CD4-positive, CD25-positive, alpha-beta regulatory T cell (primary cell): Measurements from ENCODE around the gene CEP104. TPM values are rescaled to one million over a fixed set of nuclear protein-coding genes. Genes with fewer than 3 reads are reported as not detected.
A peak's percentile ranks its signal among the peaks of the same experiment; 100 is the strongest.

Source experiments
- ATAC-seq, 2 donors: fragments of 150-1000 bp; cut with Tn5 transposase; one replicate each; pipeline ENCODE4 v1.10.0; 2021; ENCODE audit warnings: low read depth in 2 of 2, moderate number of reproducible peaks in 2 of 2, moderate library complexity in 1 of 2
- DNase-seq, 3 donors: peaks; one replicate each; pipeline versions ENCODE4 v3.0.0 to v3.0.0-alpha.2; 2012 to 2022; ENCODE audit warnings: mixed read lengths in 1 of 3
- H3K27ac ChIP-seq: one replicate; pipeline ENCODE4 v1.7.0; 2013; ENCODE audit warnings: mild to moderate bottlenecking, low read length; ENCODE audit not compliant: insufficient read depth, poor library complexity, severe bottlenecking
- H3K27me3 ChIP-seq: one replicate; pipeline ENCODE4 v1.7.0; 2013; ENCODE audit warnings: low read length; ENCODE audit not compliant: control insufficient read depth, insufficient read depth
- H3K36me3 ChIP-seq: one replicate; pipeline ENCODE4 v1.7.0; 2013; ENCODE audit warnings: mild to moderate bottlenecking, low read length, moderate library complexity; ENCODE audit not compliant: control insufficient read depth, insufficient read depth
- H3K4me1 ChIP-seq: 2 replicates; pipeline ENCODE4 v1.7.0; 2013; ENCODE audit warnings: mild to moderate bottlenecking, low read length; ENCODE audit not compliant: insufficient read depth, control insufficient read depth, poor library complexity, severe bottlenecking
- H3K4me3 ChIP-seq: one replicate; pipeline ENCODE4 v1.7.0; 2013; ENCODE audit warnings: low read depth, mild to moderate bottlenecking, low read length, moderate library complexity
- H3K9me3 ChIP-seq, 2 experiments: 1 replicate in 1 of 2; 2 replicates in 1 of 2; pipeline ENCODE4 v1.7.0; 2013; ENCODE audit warnings: low read length in 2 of 2, mild to moderate bottlenecking in 1 of 2, moderate library complexity in 1 of 2; ENCODE audit not compliant: control insufficient read depth in 2 of 2
- H3K27ac Mint-ChIP-seq, 3 donors: one replicate each; pipeline ENCODE4 v1.8.0; 2020 to 2022; ENCODE audit warnings: mild to moderate bottlenecking in 3 of 3, mixed read lengths in 3 of 3, moderate library complexity in 2 of 3
- H3K27me3 Mint-ChIP-seq: one replicate; pipeline ENCODE4 v1.8.0; 2022; ENCODE audit warnings: mild to moderate bottlenecking, mixed read lengths
- H3K36me3 Mint-ChIP-seq: one replicate; pipeline ENCODE4 v1.8.0; 2020; ENCODE audit warnings: mixed read lengths
- H3K4me1 Mint-ChIP-seq, 4 donors: one replicate each; pipeline ENCODE4 v1.8.0; 2020 to 2022; ENCODE audit warnings: mixed read lengths in 4 of 4, mild to moderate bottlenecking in 1 of 4
- H3K4me3 Mint-ChIP-seq, 4 donors: one replicate each; pipeline ENCODE4 v1.8.0; 2020 to 2022; ENCODE audit warnings: mild to moderate bottlenecking in 4 of 4, mixed read lengths in 4 of 4, moderate library complexity in 3 of 4
- H3K9me3 Mint-ChIP-seq, 7 donors: one replicate each; pipeline ENCODE4 v1.8.0; 2020 to 2022; ENCODE audit warnings: mixed read lengths in 7 of 7, mild to moderate bottlenecking in 3 of 7, moderate library complexity in 2 of 7
- polyA plus RNA-seq, 4 donors: library from polyadenylated mRNA; unstranded; fragments of 300-500 nt; fragmentation: Illumina TruSeq; gene quantifications; one replicate each; pipeline ENCODE4 v1.2.3, GENCODE V29; 2021
- total RNA-seq: library from RNA; stranded (reverse); gene quantifications from one replicate; pipeline ENCODE4 v1.2.3, GENCODE V29; 2022

The CEP104 gene
- total and polyA plus RNA-seq, 5 donors from 2014 or later = 13.5 to 42.3 (median 14.6) TPM

- Mint-ChIP-seq H3K27ac (peak within 1 kb of the TSS in 1 of 3 donors; percentile 26), H3K27me3 (no peaks in the 10 kb centered on the region), H3K9me3 (peaks cover 0 to 2% (median 0%) of the 10 kb centered on the region in 7 donors), H3K4me3 (peak within 1 kb of the TSS; percentile 22 to 81 (median 78)), H3K36me3 (no peaks in the 10 kb centered on the region), H3K4me1 (peaks cover 0 to 22% (median 0%) of the 10 kb centered on the region in 4 donors)
- Histone ChIP-seq H3K4me1 (peaks cover 22% of the 10 kb centered on the region), H3K36me3 (no peaks in the 10 kb centered on the region), H3K27ac (no peak within 1 kb of the TSS), H3K4me3 (no peak within 1 kb of the TSS), H3K27me3 (no peaks in the 10 kb centered on the region), H3K9me3 (no peaks in the 10 kb centered on the region)
- ATAC-seq (no peak), DNase-seq (no peak)
Measured at GRCh38 chr1:3772715-3773571, 84.1 kb downstream of the CEP104 start, which contains the start of gene SMIM1. Gene SMIM1 (plus strand): TSS chr1:3772749. CDS start chr1:3775374, 2,625 bp downstream.

DNA sequence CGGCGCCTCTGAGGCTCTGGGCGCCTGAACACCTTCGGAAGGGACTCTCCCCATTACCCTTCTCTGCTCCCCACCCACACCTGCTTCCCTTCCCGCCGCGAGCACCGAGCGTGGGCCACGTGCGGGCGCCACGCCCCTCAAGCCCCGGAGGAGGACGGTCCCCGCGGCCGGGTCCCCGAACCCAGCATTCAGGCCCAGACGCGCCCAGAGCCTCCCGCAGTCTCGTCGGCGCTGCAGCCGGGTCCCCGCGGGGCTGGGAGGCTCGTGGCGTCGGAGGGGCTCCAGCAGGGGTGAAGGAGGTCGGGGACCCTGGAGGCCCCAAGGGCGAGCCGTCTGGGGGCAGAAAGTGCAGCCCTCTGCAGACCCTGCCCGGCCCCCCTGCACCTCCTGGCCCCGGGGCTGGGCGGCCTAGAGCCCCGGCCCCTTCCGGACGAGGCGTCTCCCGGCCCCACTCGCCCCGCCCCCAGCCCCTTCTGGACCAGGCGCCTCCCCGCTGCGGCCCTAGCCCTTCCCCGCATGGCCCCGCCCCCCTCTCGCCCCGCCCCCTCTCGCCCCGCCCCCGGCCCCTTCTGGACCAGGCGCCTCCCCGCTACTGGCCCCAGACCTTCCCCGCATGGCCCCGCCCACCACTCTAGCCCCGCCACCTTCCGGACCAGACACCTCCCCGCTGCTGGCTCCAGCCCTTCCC lies 84.8 kb downstream of the CEP104 start:
- ATAC-seq (peak; percentile 78 to 81), DNase-seq (peak; percentile 83 to 88 (median 87))
- H3K36me3 Mint-ChIP-seq = no peaks in the 10 kb centered on the region
- Histone ChIP-seq H3K36me3 (no peaks in the 10 kb centered on the region), H3K27ac (no peak overlapping the region), H3K27me3 (no peaks in the 10 kb centered on the region), H3K4me1 (peaks cover 22% of the 10 kb centered on the region), H3K9me3 (no peaks in the 10 kb centered on the region), H3K4me3 (no peak overlapping the region)
- H3K27me3 Mint-ChIP-seq = peaks cover 4% of the 10 kb centered on the region
- H3K9me3 Mint-ChIP-seq = peaks cover 0 to 2% (median 0%) of the 10 kb centered on the region in 7 donors
- peak overlapping the region in 3 of 4 donors; percentile 21 to 81 (median 74) for H3K4me3 Mint-ChIP-seq
- no peak overlapping the region for H3K27ac Mint-ChIP-seq
- peaks cover 0 to 22% (median 0%) of the 10 kb centered on the region in 4 donors for H3K4me1 Mint-ChIP-seq

- Histone ChIP-seq H3K27ac (no peak overlapping the region), H3K4me1 (peaks cover 22% of the 10 kb centered on the region), H3K9me3 (no peaks in the 10 kb centered on the region), H3K36me3 (no peaks in the 10 kb centered on the region), H3K4me3 (no peak overlapping the region), H3K27me3 (no peaks in the 10 kb centered on the region)
- Mint-ChIP-seq H3K9me3 (peaks cover 0 to 2% (median 0%) of the 10 kb centered on the region in 7 donors), H3K4me1 (peaks cover 0 to 22% (median 0%) of the 10 kb centered on the region in 4 donors), H3K4me3 (peak overlapping the region; percentile 22 to 81 (median 66)), H3K27ac (no peak overlapping the region), H3K36me3 (no peaks in the 10 kb centered on the region), H3K27me3 (peaks cover 4% of the 10 kb centered on the region)
- no peak for ATAC-seq
- no peak for DNase-seq
Measured at GRCh38 chr1:3771108-3772026, 85.6 kb downstream of the CEP104 start.

DNA sequence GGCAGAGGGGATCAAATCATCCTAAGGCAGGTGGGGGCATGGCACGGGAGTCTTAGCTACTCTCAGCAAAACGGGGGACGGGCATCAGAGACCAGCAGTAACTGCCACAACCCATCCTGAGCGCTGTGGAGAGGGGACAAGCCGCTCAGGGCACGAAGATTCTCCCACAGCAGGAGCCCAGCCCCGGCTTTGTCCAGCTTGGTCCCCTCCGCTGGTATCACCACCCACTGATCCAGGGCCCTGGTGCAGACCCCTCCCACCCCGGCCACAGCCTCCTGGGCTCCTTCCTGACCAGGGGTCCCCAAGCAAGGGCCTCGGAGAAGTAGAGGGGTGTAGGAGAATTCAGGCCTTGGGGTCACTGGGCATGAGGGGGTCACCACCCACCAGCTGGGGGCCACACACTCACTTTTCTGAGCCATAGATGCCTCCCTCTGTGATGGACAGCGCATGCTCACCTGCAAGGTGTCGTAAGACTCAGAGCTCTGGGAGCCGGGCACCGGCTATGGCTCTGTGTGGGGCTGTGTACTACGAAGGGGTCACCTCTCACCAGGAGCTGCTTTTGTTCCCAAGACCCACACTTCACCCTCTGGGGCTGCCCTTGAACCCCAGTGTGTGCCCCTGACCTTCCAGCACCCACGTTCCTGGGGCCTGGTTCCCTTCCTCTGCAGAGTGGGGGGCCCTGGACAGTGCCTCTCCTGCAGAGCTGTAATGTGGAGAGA lies 86.8 kb downstream of the CEP104 start:
- H3K4me1 Mint-ChIP-seq = peaks cover 0 to 19% (median 0%) of the 10 kb centered on the region in 4 donors
- DNase-seq = no peak
- Histone ChIP-seq H3K27me3 (no peaks in the 10 kb centered on the region), H3K4me1 (peaks cover 19% of the 10 kb centered on the region), H3K4me3 (no peak overlapping the region), H3K36me3 (no peaks in the 10 kb centered on the region), H3K9me3 (no peaks in the 10 kb centered on the region), H3K27ac (no peak overlapping the region)
- no peak overlapping the region for H3K27ac Mint-ChIP-seq
- H3K36me3 Mint-ChIP-seq = no peaks in the 10 kb centered on the region
- H3K9me3 Mint-ChIP-seq = peaks cover 0 to 2% (median 0%) of the 10 kb centered on the region in 7 donors
- H3K27me3 Mint-ChIP-seq = peaks cover 4% of the 10 kb centered on the region
- H3K4me3 Mint-ChIP-seq = peak overlapping the region in 3 of 4 donors; percentile 37 to 80 (median 65)
- ATAC-seq = no peak

- no peaks in the 10 kb centered on the region for H3K9me3 ChIP-seq
- Mint-ChIP-seq H3K27ac (no peak overlapping the region), H3K4me1 (peaks cover 0 to 17% (median 0%) of the 10 kb centered on the region in 4 donors), H3K36me3 (no peaks in the 10 kb centered on the region), H3K9me3 (peaks cover 0 to 2% (median 0%) of the 10 kb centered on the region in 7 donors), H3K4me3 (no peak overlapping the region), H3K27me3 (peaks cover 4% of the 10 kb centered on the region)
- ATAC-seq (no peak), DNase-seq (no peak)
- H3K4me3 ChIP-seq = no peak overlapping the region
- peaks cover 19% of the 10 kb centered on the region for H3K4me1 ChIP-seq
- H3K27me3 ChIP-seq = no peaks in the 10 kb centered on the region
- no peak overlapping the region for H3K27ac ChIP-seq
- no peaks in the 10 kb centered on the region for H3K36me3 ChIP-seq
Measured at GRCh38 chr1:3768811-3769390, 88.1 kb downstream of the CEP104 start.

- Mint-ChIP-seq H3K4me3 (peak overlapping the region in 1 of 4 donors; percentile 15), H3K4me1 (peaks cover 0 to 13% (median 0%) of the 10 kb centered on the region in 4 donors), H3K27me3 (peaks cover 4% of the 10 kb centered on the region), H3K27ac (peak overlapping the region in 1 of 3 donors; percentile 93), H3K9me3 (peaks cover 0 to 2% (median 0%) of the 10 kb centered on the region in 7 donors), H3K36me3 (no peaks in the 10 kb centered on the region)
- no peak overlapping the region for H3K27ac ChIP-seq
- H3K4me3 ChIP-seq = no peak overlapping the region
- DNase-seq (no peak), ATAC-seq (no peak)
- peaks cover 11% of the 10 kb centered on the region for H3K4me1 ChIP-seq
- no peaks in the 10 kb centered on the region for H3K9me3 ChIP-seq
- H3K27me3 ChIP-seq = no peaks in the 10 kb centered on the region
- H3K36me3 ChIP-seq = no peaks in the 10 kb centered on the region
Measured at GRCh38 chr1:3767328-3767925, 89.6 kb downstream of the CEP104 start.
